Hepatocyte (in vitro differentiated cells): ENCODE measurements around the gene UQCC5. TPM values are rescaled to one million over a fixed set of nuclear protein-coding genes. Genes with fewer than 3 reads are reported as not detected.

Experiments used
- DNase-seq: peaks from one replicate; pipeline ENCODE4 v3.0.0-alpha.2; 2016; ENCODE audit warnings: low spot score
- H2AFZ ChIP-seq: fragments of 200-600 bp; sonication (generic); 2 replicates; pipeline ENCODE4 v1.6.0; 2016; ENCODE audit warnings: antibody characterized with exemption, mild to moderate bottlenecking
- H3K27ac ChIP-seq: fragments of 200-600 bp; sonication (generic); 2 replicates; pipeline ENCODE4 v1.5.1; 2016; ENCODE audit warnings: mild to moderate bottlenecking
- H3K27me3 ChIP-seq: fragments of 200-600 bp; sonication (generic); 2 replicates; pipeline ENCODE4 v1.6.1; 2016
- H3K36me3 ChIP-seq: fragments of 200-600 bp; sonication (generic); replicated peaks from 2 replicates; pipeline ENCODE4 v1.5.1; 2016; ENCODE audit warnings: low read depth; ENCODE audit not compliant: insufficient read depth
- H3K4me1 ChIP-seq: fragments of 200-600 bp; sonication (generic); 2 replicates; pipeline ENCODE4 v1.5.1; 2016; ENCODE audit warnings: mild to moderate bottlenecking, moderate library complexity; ENCODE audit not compliant: insufficient read depth
- H3K4me2 ChIP-seq: fragments of 200-600 bp; sonication (generic); 2 replicates; pipeline ENCODE4 v1.6.0; 2016
- H3K4me3 ChIP-seq: fragments of 200-600 bp; sonication (generic); 2 replicates; pipeline ENCODE4 v1.5.1; 2016; ENCODE audit warnings: mild to moderate bottlenecking
- H3K79me2 ChIP-seq: fragments of 200-600 bp; sonication (generic); 2 replicates; pipeline ENCODE4 v1.6.0; 2017; ENCODE audit warnings: mild to moderate bottlenecking
- H3K9me2 ChIP-seq: fragments of 200-600 bp; sonication (generic); replicated peaks from 2 replicates; pipeline ENCODE4 v1.6.0; 2017; ENCODE audit warnings: mild to moderate bottlenecking; ENCODE audit not compliant: insufficient read depth
- H3K9me3 ChIP-seq: fragments of 200-600 bp; sonication (generic); 2 replicates; pipeline ENCODE4 v1.5.1; 2016; ENCODE audit warnings: low read depth, mild to moderate bottlenecking
- H4K20me1 ChIP-seq: fragments of 200-600 bp; sonication (generic); 2 replicates; pipeline ENCODE4 v1.6.0; 2016; ENCODE audit warnings: mild to moderate bottlenecking; ENCODE audit not compliant: insufficient read depth, poor library complexity, severe bottlenecking
- CTCF ChIP-seq: fragments of 200-600 bp; sonication (generic); IDR thresholded peaks from 2 replicates; pipeline ENCODE4 v1.5.1; 2016; ENCODE audit warnings: antibody characterized with exemption, mild to moderate bottlenecking; ENCODE audit not compliant: poor library complexity
- EZH2 ChIP-seq: fragments of 200-600 bp; sonication (generic); IDR thresholded peaks from 2 replicates; pipeline ENCODE4 v1.6.1; 2016; ENCODE audit warnings: antibody characterized with exemption, mild to moderate bottlenecking, borderline replicate concordance
- EZH2phosphoT487 ChIP-seq: fragments of 200-600 bp; sonication (generic); IDR thresholded peaks from one replicate; pipeline ENCODE4 v1.6.1; 2018; ENCODE audit warnings: antibody characterized with exemption, mild to moderate bottlenecking, low read depth, moderate library complexity; ENCODE audit not compliant: unreplicated experiment, severe bottlenecking
- WGBS: methylation state at CpG from one replicate; pipeline ENCODE4 v1.1.6; 2016; ENCODE audit warnings: low lambda C conversion rate; ENCODE audit errors: missing lambda C conversion rate; 5-methylcytosine and 5-hydroxymethylcytosine counted together
- polyA plus RNA-seq: library from polyadenylated mRNA; unstranded; fragments of >200 nt; fragmentation: Nextera tagmentation; extraction: Ambion mirVana; gene quantifications from 2 replicates; pipeline ENCODE4 v1.2.1, GENCODE V29; 2016
- total RNA-seq: library from RNA; depleted of rRNA; stranded (reverse); fragments of >200 nt; gene quantifications from 2 replicates; pipeline ENCODE4 v1.2.3, GENCODE V29; 2014

UQCC5 gene
- total and polyA plus RNA-seq, 2 experiments from 2014 or later = 0.83 to 51.7 TPM

- Histone ChIP-seq H3K27ac (no peak overlapping the region), H3K4me3 (no peak overlapping the region), H3K79me2 (no peaks in the 10 kb centered on the region), H4K20me1 (no peaks in the 10 kb centered on the region), H3K9me2 (no peaks in the 10 kb centered on the region), H3K27me3 (no peaks in the 10 kb centered on the region), H3K9me3 (no peaks in the 10 kb centered on the region), H3K4me2 (no peak overlapping the region), H2AFZ (no peak overlapping the region), H3K4me1 (no peaks in the 10 kb centered on the region), H3K36me3 (no peaks in the 10 kb centered on the region)
- WGBS = 59% methylated on average over 30 of the region's 50 CpGs
- no peak for DNase-seq
- TF ChIP-seq EZH2phosphoT487 = no peak
- no peak for TF ChIP-seq CTCF
These were observed 17.5 kb upstream of the UQCC5 start for GRCh38 chr3:52518723-52519444.

GRCh38 chr3:52519445-52520140 lies 16.8 kb upstream of the UQCC5 start:
- WGBS = 89% methylated on average over 22 of the region's 22 CpGs
- Histone ChIP-seq H4K20me1 (no peaks in the 10 kb centered on the region), H2AFZ (no peak overlapping the region), H3K27me3 (no peaks in the 10 kb centered on the region), H3K4me3 (no peak overlapping the region), H3K9me3 (no peaks in the 10 kb centered on the region), H3K4me1 (no peaks in the 10 kb centered on the region), H3K27ac (no peak overlapping the region), H3K4me2 (no peak overlapping the region), H3K9me2 (no peaks in the 10 kb centered on the region), H3K36me3 (no peaks in the 10 kb centered on the region), H3K79me2 (no peaks in the 10 kb centered on the region)
- DNase-seq = no peak
- TF ChIP-seq EZH2phosphoT487 (no peak), EZH2 (no peak), CTCF (no peak)

- DNase-seq = no peak
- no peak overlapping the region for H2AFZ ChIP-seq
- no peak for TF ChIP-seq EZH2
- no peak for TF ChIP-seq CTCF
- no peak for TF ChIP-seq EZH2phosphoT487
- H3K9me2 ChIP-seq = no peaks in the 10 kb centered on the region
- no peaks in the 10 kb centered on the region for H3K79me2 ChIP-seq
- H3K27ac ChIP-seq = no peak overlapping the region
- H3K4me1 ChIP-seq = no peaks in the 10 kb centered on the region
- 91% methylated on average over 14 of the region's 14 CpGs for WGBS
- no peaks in the 10 kb centered on the region for H3K9me3 ChIP-seq
- no peak overlapping the region for H3K4me3 ChIP-seq
- H3K36me3 ChIP-seq = no peaks in the 10 kb centered on the region
- H3K4me2 ChIP-seq = no peak overlapping the region
- no peaks in the 10 kb centered on the region for H4K20me1 ChIP-seq
- no peaks in the 10 kb centered on the region for H3K27me3 ChIP-seq
These were observed 16.2 kb upstream of the UQCC5 start for GRCh38 chr3:52520141-52520667.
